HepG2 (cell line): ENCODE measurements around the gene GLIS1. TPM values are rescaled to one million over a fixed set of nuclear protein-coding genes. Genes with fewer than 3 reads are reported as not detected.

ENCODE experiments used
- ATAC-seq: fragments of 200-7000 bp; cut with Tn5 transposase; 3 replicates; pipeline ENCODE4 v1.9.1; 2020; ENCODE audit warnings: mild to moderate bottlenecking, moderate library complexity
- BruUV-seq: library from RNA; stranded (reverse); fragments of 400-500 nt; replicated peaks from 2 replicates; lab custom pipeline; 2021; lab: Mats Ljungman, UMichigan
- CTCF ChIA-PET: fragments of 300-600 bp; formaldehyde crosslinking; extraction: SDS; loops from one replicate; lab custom pipeline; 2021; ENCODE audit warnings: low total read pairs, inconsistent platforms, low intra/inter-chr PET ratio; lab: Yijun Ruan, JAX
- POLR2A ChIA-PET: fragments of 350-600 bp; sonication (Branson Sonifier 250); formaldehyde crosslinking; loops from one replicate; lab custom pipeline; 2020; ENCODE audit warnings: antibody characterized with exemption, inconsistent platforms; lab: Yijun Ruan, JAX
- DNase-seq: peaks from one replicate; pipeline ENCODE4 v3.0.0-alpha.2; 2015; ENCODE audit warnings: low spot score
- FAIRE-seq: peaks from 3 replicates; lab custom pipeline; 2011; peaks lifted over from hg19 to GRCh38; lab: Jason Lieb, UNC
- H2AFZ ChIP-seq: one replicate; pipeline ENCODE4 v1.6.1; 2011; ENCODE audit warnings: low read length, inconsistent platforms
- H3K27ac ChIP-seq: fragments of 300-600 bp; 3 replicates; pipeline ENCODE4 v1.8.0; 2011; ENCODE audit warnings: mixed run types, mild to moderate bottlenecking, mixed read lengths, low read length, inconsistent platforms; ENCODE audit not compliant: insufficient read depth; ENCODE audit errors: extremely low read length
- H3K27me3 ChIP-seq, 2 experiments: fragments of 200-600 bp in 1 of 2; 2 replicates in 1 of 2; 3 replicates in 1 of 2; pipeline versions ENCODE4 v1.6.0 to v1.8.0; 2011; ENCODE audit warnings: low read length in 2 of 2, mild to moderate bottlenecking in 2 of 2, moderate library complexity in 2 of 2, inconsistent platforms in 1 of 2; ENCODE audit not compliant: insufficient read depth in 2 of 2, control insufficient read depth in 1 of 2
- H3K36me3 ChIP-seq, 2 experiments: fragments of 200-600 bp in 1 of 2; replicated peaks in 1 of 2; 2 replicates in 1 of 2; 3 replicates in 1 of 2; pipeline versions ENCODE4 v1.5.1 to v1.8.0; 2011; ENCODE audit warnings: low read length in 2 of 2, inconsistent platforms in 1 of 2; ENCODE audit not compliant: insufficient read depth in 2 of 2, control insufficient read depth in 1 of 2
- H3K4me1 ChIP-seq: 2 replicates; pipeline ENCODE4 v1.5.1; 2012; ENCODE audit warnings: low read length, inconsistent platforms; ENCODE audit not compliant: insufficient read depth
- H3K4me2 ChIP-seq: 2 replicates; pipeline ENCODE4 v1.6.0; 2011; ENCODE audit warnings: low read depth, low read length, inconsistent platforms
- H3K4me3 ChIP-seq, 3 experiments: fragments of 200-600 bp in 1 of 3; sonication (generic), shearing (Covaris generic) in 1 of 3; replicated peaks in 1 of 3; 2 replicates each; pipeline ENCODE4 v1.5.1; 2011 to 2016; ENCODE audit warnings: low read length in 3 of 3, inconsistent platforms in 2 of 3, low read depth in 2 of 3, mild to moderate bottlenecking in 2 of 3, control low read depth in 1 of 3, mixed read lengths in 1 of 3; ENCODE audit not compliant: insufficient read depth in 1 of 3
- H3K79me2 ChIP-seq: one replicate; pipeline ENCODE4 v1.6.1; 2011; ENCODE audit warnings: low read length, inconsistent platforms; ENCODE audit not compliant: insufficient read depth
- H3K9ac ChIP-seq: 2 replicates; pipeline ENCODE4 v1.6.0; 2011; ENCODE audit warnings: mild to moderate bottlenecking, low read depth, low read length, inconsistent platforms; ENCODE audit not compliant: insufficient read depth
- H3K9me3 ChIP-seq: 2 replicates; pipeline ENCODE4 v1.5.1; 2012; ENCODE audit warnings: mild to moderate bottlenecking, low read length
- H4K20me1 ChIP-seq: 2 replicates; pipeline ENCODE4 v1.6.0; 2011; ENCODE audit warnings: inconsistent platforms, mild to moderate bottlenecking, low read length, moderate library complexity; ENCODE audit not compliant: insufficient read depth
- GTF3A ChIP-seq: sonication (generic); formaldehyde crosslinking; conservative IDR thresholded peaks from 2 replicates; pipeline ENCODE4 v1.4.0; 2020; ENCODE audit warnings: mild to moderate bottlenecking, missing genetic modification reagents
- NFKBIZ ChIP-seq: IDR thresholded peaks from 2 replicates; pipeline ENCODE4 v1.6.1; 2018; ENCODE audit warnings: missing genetic modification reagents, missing compliant biosample characterization
- SAP130 ChIP-seq: IDR thresholded peaks from 2 replicates; pipeline ENCODE4 v1.6.1; 2016; ENCODE audit warnings: low read depth
- ZNF569 ChIP-seq: sonication (generic); formaldehyde crosslinking; IDR thresholded peaks from 2 replicates; pipeline ENCODE4 v1.5.0; 2020; ENCODE audit warnings: mild to moderate bottlenecking, missing genetic modification reagents, moderate library complexity, borderline replicate concordance
- ZNF652 ChIP-seq: IDR thresholded peaks from 2 replicates; pipeline ENCODE4 v1.6.1; 2016; ENCODE audit warnings: low read depth, borderline replicate concordance
- WGBS: methylation state at CpG from one replicate; pipeline ENCODE4 v1.1.6; 2017; ENCODE audit warnings: low lambda C conversion rate; 5-methylcytosine and 5-hydroxymethylcytosine counted together
- in situ Hi-C: cut with HindIII; loops from 2 replicates; pipeline ENCODE4 v1.10.0; 2017; ENCODE audit warnings: low pct_unique_long_range_greater_than_20kb; ENCODE audit not compliant: extremely low pct_ligation_motif_present
- intact Hi-C: fragments of 100-400 bp; cut with micrococcal nuclease; formaldehyde crosslinking; loops from one replicate; pipeline ENCODE4 v1.10.0; 2022; ENCODE audit not compliant: unreplicated experiment
- polyA plus RNA-seq, 8 experiments: library from polyadenylated mRNA; depleted of rRNA in 3 of 8; stranded (reverse) in 7 of 8; unstranded in 1 of 8; fragments of >200 nt; fragmentation: Illumina TruSeq in 4 of 8; extraction: Trizol in 4 of 8; gene quantifications; 2 replicates each; pipeline versions ENCODE4 v1.2.1 to v1.2.3, GENCODE V29; 2011 to 2016; ENCODE audit warnings: low read depth in 4 of 8, missing spikeins in 1 of 8, mixed read lengths in 1 of 8; ENCODE audit not compliant: insufficient read depth in 1 of 8
- total RNA-seq, 5 experiments: library from RNA; depleted of rRNA; stranded (reverse); fragments of >200 nt; fragmentation: Illumina TruSeq; extraction: Trizol; gene quantifications; 2 replicates each; pipeline ENCODE4 v1.2.3, GENCODE V29; 2016; ENCODE audit warnings: low read depth in 1 of 5
- TF ChIP-seq, protein P1 (sequence below): sonication (generic); formaldehyde crosslinking; IDR thresholded peaks from 2 replicates; pipeline ENCODE4 v1.5.1; 2020; ENCODE audit warnings: mild to moderate bottlenecking, missing genetic modification reagents, moderate library complexity
- TF ChIP-seq, protein P2 (sequence below): sonication (generic); formaldehyde crosslinking; IDR thresholded peaks from 2 replicates; pipeline ENCODE4 v1.8.0; 2022; ENCODE audit warnings: mild to moderate bottlenecking, missing genetic modification reagents, borderline replicate concordance
- TF ChIP-seq, protein P3 (sequence below), 2 experiments: sonication (generic) in 1 of 2; formaldehyde crosslinking in 1 of 2; IDR thresholded peaks; 2 replicates each; pipeline versions ENCODE4 v1.4.0 to v1.6.1; 2016 to 2020; ENCODE audit warnings: borderline replicate concordance in 1 of 2, low read depth in 1 of 2, mild to moderate bottlenecking in 1 of 2, missing genetic modification reagents in 1 of 2

The GLIS1 gene
- total and polyA plus RNA-seq, 2 of the 13 experiments (the other 11 are each of a cell fraction or from before 2014, with no cell fraction given) = 0.03 TPM; not detected in 1

DNA sequence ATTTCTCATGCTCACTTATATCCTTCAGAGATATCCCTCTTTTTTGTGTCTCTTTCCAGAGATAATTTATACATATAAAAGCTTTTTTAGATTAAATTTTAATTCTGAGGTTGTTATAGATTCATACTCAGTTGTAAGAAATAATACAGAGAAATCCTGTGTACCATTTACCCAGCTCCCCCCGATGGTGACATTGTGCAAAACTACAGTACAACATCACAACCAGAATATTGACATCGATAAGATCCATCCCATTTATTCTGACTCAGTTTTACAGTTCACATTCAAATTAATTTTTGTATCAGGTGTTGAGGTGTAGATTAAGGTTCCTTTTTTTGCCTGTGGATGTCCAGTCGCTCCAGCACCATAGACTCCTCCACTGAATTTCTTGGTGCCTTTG, 265.5 kb downstream of the GLIS1 start (continued):
- TF ChIP-seq, protein P1, sequence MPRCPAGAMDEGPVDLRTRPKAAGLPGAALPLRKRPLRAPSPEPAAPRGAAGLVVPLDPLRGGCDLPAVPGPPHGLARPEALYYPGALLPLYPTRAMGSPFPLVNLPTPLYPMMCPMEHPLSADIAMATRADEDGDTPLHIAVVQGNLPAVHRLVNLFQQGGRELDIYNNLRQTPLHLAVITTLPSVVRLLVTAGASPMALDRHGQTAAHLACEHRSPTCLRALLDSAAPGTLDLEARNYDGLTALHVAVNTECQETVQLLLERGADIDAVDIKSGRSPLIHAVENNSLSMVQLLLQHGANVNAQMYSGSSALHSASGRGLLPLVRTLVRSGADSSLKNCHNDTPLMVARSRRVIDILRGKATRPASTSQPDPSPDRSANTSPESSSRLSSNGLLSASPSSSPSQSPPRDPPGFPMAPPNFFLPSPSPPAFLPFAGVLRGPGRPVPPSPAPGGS (CRISPR knock-in tag) = no peak
- TF ChIP-seq, protein P2, sequence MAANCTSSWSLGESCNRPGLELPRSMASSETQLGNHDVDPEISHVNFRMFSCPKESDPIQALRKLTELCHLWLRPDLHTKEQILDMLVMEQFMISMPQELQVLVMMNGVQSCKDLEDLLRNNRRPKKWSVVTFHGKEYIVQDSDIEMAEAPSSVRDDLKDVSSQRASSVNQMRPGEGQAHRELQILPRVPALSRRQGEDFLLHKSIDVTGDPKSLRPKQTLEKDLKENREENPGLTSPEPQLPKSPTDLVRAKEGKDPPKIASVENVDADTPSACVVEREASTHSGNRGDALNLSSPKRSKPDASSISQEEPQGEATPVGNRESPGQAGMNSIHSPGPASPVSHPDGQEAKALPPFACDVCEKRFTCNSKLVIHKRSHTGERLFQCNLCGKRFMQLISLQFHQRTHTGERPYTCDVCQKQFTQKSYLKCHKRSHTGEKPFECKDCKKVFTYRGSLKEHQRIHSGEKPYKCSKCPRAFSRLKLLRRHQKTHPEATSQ (CRISPR knock-in tag) = no peak
- TF ChIP-seq ZNF652 (CRISPR knock-in tag) = no peak

DNA sequence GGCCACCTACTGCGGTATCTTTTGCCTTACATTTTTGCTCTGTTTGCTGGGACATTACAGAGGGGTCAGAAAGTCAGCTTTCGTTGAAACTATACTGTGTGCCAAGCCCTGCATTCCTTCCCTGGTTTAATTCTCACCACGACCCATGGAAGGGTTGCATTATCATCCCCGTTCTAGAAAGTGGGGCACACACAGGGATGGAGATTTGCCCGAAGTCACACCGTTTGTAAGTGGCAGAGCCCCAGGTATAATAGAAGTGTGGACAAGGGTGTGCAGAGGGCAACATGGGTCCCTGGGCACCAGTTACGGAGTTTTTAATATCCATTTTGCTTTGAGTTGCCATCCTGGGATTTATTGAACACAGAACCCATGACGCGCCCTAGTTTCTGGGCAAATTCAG, 268.0 kb downstream of the GLIS1 start:
- CTCF ChIA-PET = no interaction called here

More for the DNA sequence above, 268.0 kb downstream of the GLIS1 start:
- DNase-seq (no peak), FAIRE-seq (no peak), ATAC-seq (no peak)
- Histone ChIP-seq H2AFZ (no peak overlapping the region), H3K9ac (no peak overlapping the region), H3K79me2 (no peaks in the 10 kb centered on the region), H3K27ac (no peak overlapping the region), H3K4me2 (no peak overlapping the region), H3K4me3 (no peak overlapping the region), H3K27me3 (peaks cover 0 to 23% of the 10 kb centered on the region in 2 experiments; a peak in 2 of 5 replicates), H3K9me3 (no peaks in the 10 kb centered on the region), H3K4me1 (no peaks in the 10 kb centered on the region), H3K36me3 (no peaks in the 10 kb centered on the region), H4K20me1 (no peaks in the 10 kb centered on the region)
- BruUV-seq = no TSS peak
- POLR2A ChIA-PET = no interaction called here
- intact Hi-C loops = no loop called here
- TF ChIP-seq, protein P3, sequence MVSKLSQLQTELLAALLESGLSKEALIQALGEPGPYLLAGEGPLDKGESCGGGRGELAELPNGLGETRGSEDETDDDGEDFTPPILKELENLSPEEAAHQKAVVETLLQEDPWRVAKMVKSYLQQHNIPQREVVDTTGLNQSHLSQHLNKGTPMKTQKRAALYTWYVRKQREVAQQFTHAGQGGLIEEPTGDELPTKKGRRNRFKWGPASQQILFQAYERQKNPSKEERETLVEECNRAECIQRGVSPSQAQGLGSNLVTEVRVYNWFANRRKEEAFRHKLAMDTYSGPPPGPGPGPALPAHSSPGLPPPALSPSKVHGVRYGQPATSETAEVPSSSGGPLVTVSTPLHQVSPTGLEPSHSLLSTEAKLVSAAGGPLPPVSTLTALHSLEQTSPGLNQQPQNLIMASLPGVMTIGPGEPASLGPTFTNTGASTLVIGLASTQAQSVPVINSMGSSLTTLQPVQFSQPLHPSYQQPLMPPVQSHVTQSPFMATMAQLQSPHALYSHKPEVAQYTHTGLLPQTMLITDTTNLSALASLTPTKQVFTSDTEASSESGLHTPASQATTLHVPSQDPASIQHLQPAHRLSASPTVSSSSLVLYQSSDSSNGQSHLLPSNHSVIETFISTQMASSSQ (IDR thresholded peaks at IDR 0.05; ENCODE audit: low read depth) = no peak
- TF ChIP-seq, protein P3 (CRISPR knock-in tag; IDR thresholded peaks at IDR 0.05; ENCODE audit: borderline replicate concordance) = no peak
- no peak for TF ChIP-seq NFKBIZ (CRISPR knock-in tag)
- no peak for TF ChIP-seq SAP130 (CRISPR knock-in tag)
- no peak for TF ChIP-seq ZNF569 (CRISPR knock-in tag)
- TF ChIP-seq GTF3A = no peak
- in situ Hi-C loops = no loop called here
- whole genome bisulfite sequencing = 56% methylated on average over 7 of the region's 9 CpGs
